Aorta (tissue), 5 donors: ENCODE measurements around the gene PCMTD2. TPM values are rescaled to one million over a fixed set of nuclear protein-coding genes. Genes with fewer than 3 reads are reported as not detected.

Source experiments
- ATAC-seq: fragments of 200-7000 bp; cut with Tn5 transposase; one replicate; pipeline ENCODE4 v1.9.1; 2022; ENCODE audit warnings: moderate library complexity; ENCODE audit not compliant: low FRiP score
- DNase-seq, 2 donors: peaks; one replicate each; pipeline ENCODE4 v3.0.0-alpha.2; 2020
- H3K27ac ChIP-seq, 2 donors: one replicate each; pipeline ENCODE4 v1.5.1; 2013; ENCODE audit warnings: low read length in 2 of 2, mild to moderate bottlenecking in 2 of 2, moderate library complexity in 2 of 2, control low read depth in 1 of 2, inconsistent platforms in 1 of 2, low read depth in 1 of 2
- H3K27me3 ChIP-seq, 2 donors: one replicate each; pipeline ENCODE4 v1.6.1; 2013; ENCODE audit warnings: control low read depth in 1 of 2, low read length in 1 of 2, mild to moderate bottlenecking in 1 of 2, moderate library complexity in 1 of 2; ENCODE audit not compliant: insufficient read depth in 2 of 2, control insufficient read depth in 1 of 2
- H3K36me3 ChIP-seq, 2 donors: one replicate each; pipeline ENCODE4 v1.6.1; 2013; ENCODE audit warnings: control low read depth in 1 of 2, low read length in 1 of 2, mild to moderate bottlenecking in 1 of 2; ENCODE audit not compliant: insufficient read depth in 2 of 2, control insufficient read depth in 1 of 2
- H3K4me1 ChIP-seq, 2 donors: one replicate each; pipeline ENCODE4 v1.6.1; 2013; ENCODE audit warnings: low read length in 2 of 2, control low read depth in 1 of 2, mild to moderate bottlenecking in 1 of 2, moderate library complexity in 1 of 2; ENCODE audit not compliant: insufficient read depth in 2 of 2, control insufficient read depth in 1 of 2
- H3K4me3 ChIP-seq, 2 donors: one replicate each; pipeline ENCODE4 v1.5.1; 2013; ENCODE audit warnings: low read length in 2 of 2, control low read depth in 1 of 2, mild to moderate bottlenecking in 1 of 2
- H3K9me3 ChIP-seq: one replicate; pipeline ENCODE4 v1.6.1; 2013; ENCODE audit warnings: mild to moderate bottlenecking, low read length; ENCODE audit not compliant: control insufficient read depth
- WGBS, 2 donors: extraction: QIAGEN DNeasy Blood & Tissue Kit; methylation state at CpG; one replicate each; pipeline ENCODE4 v1.1.7; 2013; 5-methylcytosine and 5-hydroxymethylcytosine counted together
- intact Hi-C, 2 donors: fragments of 100-400 bp; cut with DNase I; formaldehyde crosslinking; loops; one replicate each; pipeline versions ENCODE4 v1.14.2 to v1.15.0; 2022
- polyA plus RNA-seq, 2 donors: library from polyadenylated mRNA; stranded (reverse); fragments of 200-250 nt; gene quantifications; one replicate each; pipeline ENCODE4 v1.2.3, GENCODE V29; 2013
- total RNA-seq, 2 donors: library from RNA; stranded (reverse); fragmentation: NEBNext Ultra II Directional; extraction: Animal tissue kit (Norgen Biotek cat#: 25700); gene quantifications; one replicate each; pipeline ENCODE4 v1.2.1, GENCODE V29; 2021
- donor health status: healthy with polysubstance abuse.
- donor health status: Bipolar disorder and iron deficiency.
- donor health status: DM: no; HTN: no; CAD: no.
- donor health status: DM: no; HTN: no; CAD: no.
- donor health status: DM: yes; HTN: yes; CAD: no.

PCMTD2 gene
- total and polyA plus RNA-seq, 4 donors = 14.9 to 71.4 (median 44.5) TPM

DNA sequence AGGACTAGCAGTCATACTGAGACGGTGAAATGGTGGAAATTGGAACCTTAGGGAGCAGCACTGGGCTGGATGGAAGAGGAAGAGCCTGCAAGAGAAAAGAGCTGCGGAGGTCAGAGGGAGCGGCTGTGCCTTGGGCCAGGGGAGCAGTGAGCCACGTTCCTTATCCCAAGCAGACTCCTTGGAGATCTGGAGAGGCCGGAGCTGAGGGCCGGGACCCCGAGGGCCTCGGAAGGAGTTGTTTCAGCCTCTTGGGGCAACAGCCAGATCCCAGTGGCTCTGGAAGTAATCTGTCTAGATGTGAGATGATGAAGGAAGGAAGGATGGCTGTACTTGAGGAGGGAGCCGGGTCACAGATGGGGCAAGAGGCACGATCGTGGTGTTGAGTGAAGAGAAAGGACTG lies 16.1 kb downstream of the PCMTD2 start:
- DNase-seq (no peak), ATAC-seq (no peak)
- H3K4me3 ChIP-seq = no peak overlapping the region
- H3K36me3 ChIP-seq = peaks cover 2 to 4% of the 10 kb centered on the region in 2 donors
- no peaks in the 10 kb centered on the region for H3K9me3 ChIP-seq
- no peaks in the 10 kb centered on the region for H3K4me1 ChIP-seq
- WGBS, 2 donors = 88 to 90% methylated on average over 11 of the region's 11 CpGs
- H3K27me3 ChIP-seq = no peaks in the 10 kb centered on the region
- intact Hi-C loops = no loop called here
- no peak overlapping the region for H3K27ac ChIP-seq

- H3K4me1 ChIP-seq = no peaks in the 10 kb centered on the region
- ATAC-seq = no peak
- H3K4me3 ChIP-seq = no peak overlapping the region
- H3K27ac ChIP-seq = no peak overlapping the region
- no peaks in the 10 kb centered on the region for H3K27me3 ChIP-seq
- intact Hi-C loops = no loop called here
- DNase-seq = no peak
- WGBS, 2 donors = 93 to 94% methylated on average over 19 of the region's 19 CpGs
- H3K9me3 ChIP-seq = no peaks in the 10 kb centered on the region
- peaks cover 1 to 4% of the 10 kb centered on the region in 2 donors for H3K36me3 ChIP-seq
These were observed 17.6 kb downstream of the PCMTD2 start for GRCh38 chr20:64273109-64273508.

DNA sequence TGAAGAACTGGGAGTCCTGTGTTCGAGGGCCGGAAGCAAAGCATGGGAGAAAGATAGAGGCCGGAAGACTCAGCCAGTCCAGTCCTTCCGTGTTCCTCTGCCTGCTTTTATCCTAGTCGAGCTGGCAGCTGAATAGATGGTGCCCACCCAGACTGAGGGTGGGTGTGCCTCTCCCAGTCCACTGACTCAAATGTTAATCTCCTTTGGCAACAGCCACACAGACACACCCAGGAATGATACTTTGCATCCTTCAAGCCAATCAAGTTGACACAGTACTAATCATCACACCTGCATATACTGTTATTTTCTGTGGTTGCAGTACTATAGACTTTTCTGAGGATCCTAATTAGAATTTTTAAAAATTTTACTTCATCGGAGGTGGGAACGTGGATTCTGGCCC lies 21.3 kb downstream of the PCMTD2 start:
- Histone ChIP-seq H3K27me3 (no peaks in the 10 kb centered on the region), H3K9me3 (no peaks in the 10 kb centered on the region), H3K4me1 (no peaks in the 10 kb centered on the region), H3K27ac (no peak overlapping the region), H3K4me3 (no peak overlapping the region), H3K36me3 (no peaks in the 10 kb centered on the region)
- DNase-seq (no peak), ATAC-seq (no peak)
- intact Hi-C loops = no loop called here
- 94% methylated on average over 7 of the region's 7 CpGs for WGBS, 2 donors

GRCh38 chr20:64277571-64278316 lies 22.2 kb downstream of the PCMTD2 start:
- no peak for ATAC-seq
- WGBS, 2 donors = 74 to 83% methylated on average over 9 to 10 of the region's 10 CpGs
- Histone ChIP-seq H3K27me3 (no peaks in the 10 kb centered on the region), H3K27ac (no peak overlapping the region), H3K9me3 (no peaks in the 10 kb centered on the region), H3K36me3 (no peaks in the 10 kb centered on the region), H3K4me1 (no peaks in the 10 kb centered on the region), H3K4me3 (no peak overlapping the region)
- no peak for DNase-seq
- intact Hi-C loops = no loop called here

DNA sequence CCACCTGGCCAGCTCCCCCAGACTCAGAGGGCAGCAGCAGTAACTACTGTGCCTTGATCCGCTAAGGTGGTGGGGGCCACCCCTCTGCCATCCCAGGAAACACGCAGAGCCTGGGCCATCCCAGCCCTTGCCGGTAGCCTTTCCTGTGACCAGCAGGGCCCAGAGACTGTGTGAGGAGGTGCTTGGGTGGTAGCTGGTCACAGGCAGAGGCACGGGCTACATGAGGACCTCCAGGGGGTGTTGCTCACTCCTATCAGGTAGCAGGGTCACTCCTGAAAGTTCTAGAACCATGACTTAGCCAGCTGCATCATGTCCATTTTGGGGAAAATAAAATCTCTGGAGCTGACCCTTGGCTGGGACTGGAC lies 22.8 kb downstream of the PCMTD2 start:
- no peaks in the 10 kb centered on the region for H3K36me3 ChIP-seq
- no peak overlapping the region for H3K27ac ChIP-seq
- H3K27me3 ChIP-seq = no peaks in the 10 kb centered on the region
- DNase-seq (no peak), ATAC-seq (no peak)
- intact Hi-C loops = no loop called here
- no peaks in the 10 kb centered on the region for H3K4me1 ChIP-seq
- WGBS, 2 donors = 80 to 81% methylated on average over 4 of the region's 4 CpGs
- H3K4me3 ChIP-seq = no peak overlapping the region
- H3K9me3 ChIP-seq = no peaks in the 10 kb centered on the region

DNA sequence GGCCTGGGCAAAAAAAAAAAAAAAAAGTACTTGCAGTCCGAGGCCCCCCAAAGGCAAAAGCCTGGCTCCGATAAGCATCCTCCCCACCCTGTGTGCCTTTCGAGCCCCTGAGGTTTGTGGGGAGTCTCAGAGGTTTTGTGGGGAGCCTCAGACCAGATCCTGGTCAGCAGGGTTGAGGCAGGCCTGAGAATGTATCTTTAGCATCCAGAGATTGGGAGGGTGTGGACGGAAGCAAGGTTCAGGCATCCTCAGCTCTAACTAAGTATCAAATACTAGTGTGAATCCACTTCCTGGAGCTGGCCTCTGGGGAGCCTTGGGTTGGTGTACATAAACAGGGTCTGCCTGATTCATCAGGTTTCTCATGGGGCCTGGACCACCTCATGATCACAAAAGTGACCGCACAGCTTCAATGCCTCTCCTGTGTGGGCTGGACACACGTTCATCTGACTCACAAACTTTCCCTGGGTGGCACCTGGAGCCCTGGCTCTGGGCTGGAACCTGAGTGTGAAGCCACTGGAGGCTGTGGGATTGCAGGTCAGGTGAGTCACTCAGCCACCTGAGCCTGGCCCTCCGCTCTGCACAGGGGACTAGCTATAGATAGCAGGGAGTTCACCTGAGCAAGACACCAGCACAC lies 24.4 kb downstream of the PCMTD2 start:
- 80 to 82% methylated on average over 7 of the region's 7 CpGs for WGBS, 2 donors
- no peak for DNase-seq
- intact Hi-C loops = no loop called here
- ATAC-seq = no peak
- Histone ChIP-seq H3K27ac (no peak overlapping the region), H3K4me1 (no peaks in the 10 kb centered on the region), H3K36me3 (no peaks in the 10 kb centered on the region), H3K4me3 (no peak overlapping the region), H3K27me3 (no peaks in the 10 kb centered on the region), H3K9me3 (no peaks in the 10 kb centered on the region)

DNA sequence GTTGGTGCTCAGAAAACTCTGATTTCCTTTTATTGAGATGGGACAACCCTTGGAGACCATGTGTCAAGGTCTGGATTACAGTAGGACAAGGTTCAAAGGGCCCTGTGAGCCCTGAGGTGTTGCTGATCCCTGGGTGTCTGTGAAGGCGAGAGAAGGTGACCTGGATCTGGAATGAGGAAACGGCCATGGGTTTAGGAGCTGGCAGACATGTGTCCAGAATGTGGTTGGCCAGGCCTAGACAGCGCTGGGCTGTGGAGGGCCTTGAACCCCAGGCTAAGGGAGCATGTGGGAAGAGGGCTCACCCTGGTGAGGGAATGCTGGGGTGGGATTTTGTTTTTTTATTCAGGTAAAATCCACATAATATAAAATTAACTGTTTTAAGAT lies 24.9 kb downstream of the PCMTD2 start:
- intact Hi-C loops = no loop called here
- H3K9me3 ChIP-seq = no peaks in the 10 kb centered on the region
- ATAC-seq (no peak), DNase-seq (no peak)
- no peak overlapping the region for H3K4me3 ChIP-seq
- H3K27ac ChIP-seq = no peak overlapping the region
- 79 to 86% methylated on average over 3 of the region's 3 CpGs for WGBS, 2 donors
- H3K4me1 ChIP-seq = no peaks in the 10 kb centered on the region
- no peaks in the 10 kb centered on the region for H3K27me3 ChIP-seq
- H3K36me3 ChIP-seq = no peaks in the 10 kb centered on the region

- no peak overlapping the region for H3K4me3 ChIP-seq
- H3K4me1 ChIP-seq = no peaks in the 10 kb centered on the region
- DNase-seq = no peak
- H3K27ac ChIP-seq = no peak overlapping the region
- no peaks in the 10 kb centered on the region for H3K36me3 ChIP-seq
- H3K27me3 ChIP-seq = no peaks in the 10 kb centered on the region
- no peaks in the 10 kb centered on the region for H3K9me3 ChIP-seq
- intact Hi-C loops = no loop called here
- 74 to 86% methylated on average over 4 of the region's 4 CpGs for WGBS, 2 donors
- no peak for ATAC-seq
These were observed 28.1 kb downstream of the PCMTD2 start for GRCh38 chr20:64283646-64284045.
